Spleen (tissue), 11 donors: ENCODE measurements around the gene DAW1. TPM values are rescaled to one million over a fixed set of nuclear protein-coding genes. Genes with fewer than 3 reads are reported as not detected.

Experiments
- DNase-seq: peaks from one replicate; pipeline ENCODE4 v3.0.0-alpha.2; 2020
- H3K27ac ChIP-seq, 8 donors: fragments of 200-600 bp; sonication (generic) in 7 of 8; 1 replicate in 4 of 8; 2 replicates in 4 of 8; pipeline versions ENCODE4 v1.5.0 to v1.8.0; 2016 to 2021; ENCODE audit warnings: inconsistent platforms in 4 of 8, mild to moderate bottlenecking in 4 of 8, moderate library complexity in 1 of 8
- H3K27me3 ChIP-seq, 7 donors: fragments of 200-600 bp; sonication (generic) in 6 of 7; replicated peaks in 1 of 7; 1 replicate in 4 of 7; 2 replicates in 3 of 7; pipeline versions ENCODE4 v1.5.0 to v1.8.0; 2016 to 2021; ENCODE audit warnings: inconsistent platforms in 3 of 7, mild to moderate bottlenecking in 1 of 7
- H3K36me3 ChIP-seq, 6 donors: fragments of 200-600 bp; sonication (generic) in 5 of 6; 1 replicate in 4 of 6; 2 replicates in 2 of 6; pipeline versions ENCODE4 v1.5.0 to v1.8.0; 2016 to 2021; ENCODE audit warnings: inconsistent platforms in 2 of 6
- H3K4me1 ChIP-seq, 6 donors: fragments of 200-600 bp; sonication (generic) in 5 of 6; 1 replicate in 3 of 6; 2 replicates in 3 of 6; pipeline versions ENCODE4 v1.5.0 to v1.8.0; 2016 to 2021; ENCODE audit warnings: inconsistent platforms in 3 of 6
- H3K4me3 ChIP-seq, 8 donors: fragments of 200-600 bp; sonication (generic) in 7 of 8; 1 replicate in 4 of 8; 2 replicates in 4 of 8; pipeline versions ENCODE4 v1.5.0 to v1.8.0; 2016 to 2021; ENCODE audit warnings: inconsistent platforms in 4 of 8, mild to moderate bottlenecking in 4 of 8, moderate library complexity in 2 of 8
- H3K9me3 ChIP-seq, 8 donors: fragments of 200-600 bp; sonication (generic) in 7 of 8; 1 replicate in 4 of 8; 2 replicates in 4 of 8; pipeline versions ENCODE4 v1.5.0 to v1.8.0; 2016 to 2021; ENCODE audit warnings: inconsistent platforms in 4 of 8
- POLR2A ChIP-seq, 3 donors: fragments of 450-650 bp; IDR thresholded peaks; one replicate each; pipeline ENCODE4 v1.5.1; 2017; ENCODE audit warnings: antibody characterized with exemption in 3 of 3, mild to moderate bottlenecking in 1 of 3
- POLR2AphosphoS5 ChIP-seq, 3 donors: sonication (generic); formaldehyde crosslinking; IDR thresholded peaks; one replicate each; pipeline ENCODE4 v1.5.1; 2017; ENCODE audit warnings: antibody characterized with exemption in 3 of 3
- WGBS, 5 donors: extraction: QIAGEN DNeasy Blood & Tissue Kit in 3 of 5; methylation state at CpG; one replicate each; pipeline versions ENCODE4 v1.1.5 to v1.1.7; 2013 to 2018; 5-methylcytosine and 5-hydroxymethylcytosine counted together
- intact Hi-C: fragments of 100-400 bp; cut with DNase I; formaldehyde crosslinking; loops from one replicate; pipeline ENCODE4 v1.15.0; 2023; ENCODE audit warnings: low total_unique reads
- polyA plus RNA-seq, 3 donors: library from polyadenylated mRNA; stranded (reverse); fragments of 200-250 nt; gene quantifications; one replicate each; pipeline ENCODE4 v1.2.1, GENCODE V29; 2013
- total RNA-seq, 7 donors: library from RNA; depleted of rRNA in 3 of 7; stranded (reverse); fragments of >200 nt in 3 of 7; fragmentation: NEBNext Ultra II Directional in 4 of 7; extraction: Animal tissue kit (Norgen Biotek cat#: 25700) in 4 of 7; gene quantifications; one replicate each; pipeline versions ENCODE4 v1.1.0 to v1.2.1, GENCODE V29; 2016 to 2021
- TF ChIP-seq, protein P1 (sequence below), 11 experiments: fragments of 200-600 bp in 7 of 11; fragments of 450-650 bp in 4 of 11; sonication (generic) in 4 of 11; IDR thresholded peaks in 8 of 11; conservative IDR thresholded peaks in 3 of 11; 1 replicate in 7 of 11; 2 replicates in 4 of 11; pipeline versions ENCODE4 v1.4.0 to v1.8.0; 2016 to 2021; ENCODE audit warnings: antibody characterized with exemption in 11 of 11, inconsistent platforms in 4 of 11, mild to moderate bottlenecking in 1 of 11
- donor health status: healthy with polysubstance abuse.
- donor health status: DM: no; HTN: no; CAD: no; lungs with moderate emphysema.
- donor health status: DM: no; HTN: no; CAD: no.
- donor health status: Bipolar disorder and iron deficiency.
- donor health status: healthy.
- donor health status: DM: no; HTN: no; CAD: no.
- donor health status: DM: yes; HTN: yes; CAD: no.

DAW1 gene
- total and polyA plus RNA-seq, 10 donors = 2.2 TPM; not detected in 9

DNA sequence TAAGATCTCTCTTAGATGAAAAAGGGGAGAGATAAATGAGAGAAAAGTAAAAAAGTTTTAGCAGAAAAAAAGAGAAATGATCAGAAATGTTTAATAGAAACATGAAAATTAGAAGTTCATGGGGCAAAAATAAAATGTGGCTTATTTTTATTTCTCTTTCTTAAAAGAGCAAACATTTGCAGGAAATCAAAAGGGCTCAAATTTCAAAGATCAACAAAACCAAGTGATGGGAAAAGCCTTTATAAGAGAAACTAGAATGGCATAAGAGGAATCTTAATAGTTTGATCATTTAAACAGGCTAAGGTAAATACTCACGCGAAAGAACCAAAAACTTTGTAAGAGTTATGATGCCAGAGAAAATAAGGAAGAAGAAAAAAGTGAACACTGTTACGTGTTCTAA is 23.3 kb upstream of the DAW1 start:
- intact Hi-C loops = no loop called here
- Histone ChIP-seq H3K9me3 (no peaks in the 10 kb centered on the region), H3K4me3 (no peak overlapping the region), H3K27ac (peak overlapping the region in 1 of 8 donors; percentile 46), H3K36me3 (no peaks in the 10 kb centered on the region), H3K4me1 (no peaks in the 10 kb centered on the region), H3K27me3 (peaks cover 0 to 25% (median 0%) of the 10 kb centered on the region in 7 donors)
- no peak for TF ChIP-seq POLR2A (IDR thresholded peaks at IDR 0.05)
- TF ChIP-seq, protein P1, sequence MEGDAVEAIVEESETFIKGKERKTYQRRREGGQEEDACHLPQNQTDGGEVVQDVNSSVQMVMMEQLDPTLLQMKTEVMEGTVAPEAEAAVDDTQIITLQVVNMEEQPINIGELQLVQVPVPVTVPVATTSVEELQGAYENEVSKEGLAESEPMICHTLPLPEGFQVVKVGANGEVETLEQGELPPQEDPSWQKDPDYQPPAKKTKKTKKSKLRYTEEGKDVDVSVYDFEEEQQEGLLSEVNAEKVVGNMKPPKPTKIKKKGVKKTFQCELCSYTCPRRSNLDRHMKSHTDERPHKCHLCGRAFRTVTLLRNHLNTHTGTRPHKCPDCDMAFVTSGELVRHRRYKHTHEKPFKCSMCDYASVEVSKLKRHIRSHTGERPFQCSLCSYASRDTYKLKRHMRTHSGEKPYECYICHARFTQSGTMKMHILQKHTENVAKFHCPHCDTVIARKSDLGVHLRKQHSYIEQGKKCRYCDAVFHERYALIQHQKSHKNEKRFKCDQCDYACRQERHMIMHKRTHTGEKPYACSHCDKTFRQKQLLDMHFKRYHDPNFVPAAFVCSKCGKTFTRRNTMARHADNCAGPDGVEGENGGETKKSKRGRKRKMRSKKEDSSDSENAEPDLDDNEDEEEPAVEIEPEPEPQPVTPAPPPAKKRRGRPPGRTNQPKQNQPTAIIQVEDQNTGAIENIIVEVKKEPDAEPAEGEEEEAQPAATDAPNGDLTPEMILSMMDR (IDR thresholded peaks at IDR 0.05 in 8 of 11, conservative IDR thresholded peaks at IDR 0.05 in 3 of 11) = no peak
- no peak for TF ChIP-seq POLR2AphosphoS5 (IDR thresholded peaks at IDR 0.05)
- no peak for DNase-seq
- 48 to 89% (median 59%) methylated on average over 3 of the region's 3 CpGs for WGBS, 5 donors

- H3K36me3 ChIP-seq = no peaks in the 10 kb centered on the region
- no peaks in the 10 kb centered on the region for H3K4me1 ChIP-seq
- H3K27ac ChIP-seq = peak overlapping the region in 1 of 8 donors; percentile 46
- no peak overlapping the region for H3K4me3 ChIP-seq
- H3K27me3 ChIP-seq = peaks cover 0 to 29% (median 0%) of the 10 kb centered on the region in 7 donors
- intact Hi-C loops = no loop called here
- no peaks in the 10 kb centered on the region for H3K9me3 ChIP-seq
- DNase-seq = no peak
- WGBS, 5 donors = 68 to 80% (median 72%) methylated on average over 4 of the region's 4 CpGs
- TF ChIP-seq POLR2AphosphoS5 (IDR thresholded peaks at IDR 0.05) (no peak), POLR2A (IDR thresholded peaks at IDR 0.05) (no peak)
- TF ChIP-seq, protein P1 (IDR thresholded peaks at IDR 0.05 in 8 of 11, conservative IDR thresholded peaks at IDR 0.05 in 3 of 11) = no peak
Measured at GRCh38 chr2:227848586-227848985, 22.8 kb upstream of the DAW1 start.

- WGBS, 5 donors = 65 to 88% (median 72%) methylated on average over 1 of the region's 1 CpG
- Histone ChIP-seq H3K36me3 (no peaks in the 10 kb centered on the region), H3K27ac (no peak overlapping the region), H3K4me3 (no peak overlapping the region), H3K4me1 (no peaks in the 10 kb centered on the region), H3K9me3 (no peaks in the 10 kb centered on the region), H3K27me3 (peaks cover 0 to 36% (median 0%) of the 10 kb centered on the region in 7 donors)
- no peak for DNase-seq
- intact Hi-C loops = no loop called here
- no peak for TF ChIP-seq POLR2AphosphoS5 (IDR thresholded peaks at IDR 0.05)
- TF ChIP-seq POLR2A (IDR thresholded peaks at IDR 0.05) = no peak
- TF ChIP-seq, protein P1 (IDR thresholded peaks at IDR 0.05 in 8 of 11, conservative IDR thresholded peaks at IDR 0.05 in 3 of 11) = no peak
Measured at GRCh38 chr2:227849906-227850305, 21.5 kb upstream of the DAW1 start.

DNA sequence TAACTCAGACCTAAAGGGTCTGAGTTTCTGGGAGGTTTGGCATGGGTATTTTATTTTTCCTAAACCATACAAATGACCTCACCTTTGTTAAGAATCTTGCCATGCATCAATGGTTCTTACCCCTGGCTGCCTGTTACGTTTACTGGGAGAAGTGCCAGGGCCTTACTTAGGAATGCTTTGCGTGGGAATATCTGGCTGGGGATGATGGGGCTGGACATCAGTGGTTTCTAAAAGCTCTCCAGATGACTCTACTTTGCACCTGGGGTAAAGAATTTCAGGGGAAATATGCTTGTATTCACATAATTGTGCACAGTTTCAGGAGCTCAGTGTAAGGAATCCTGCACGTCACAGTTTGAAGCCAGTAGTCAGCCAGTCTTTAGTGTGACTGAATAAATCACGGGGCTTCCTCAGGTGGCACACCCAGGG is 18.2 kb upstream of the DAW1 start:
- Histone ChIP-seq H3K4me1 (no peaks in the 10 kb centered on the region), H3K27me3 (peaks cover 0 to 38% (median 0%) of the 10 kb centered on the region in 7 donors), H3K36me3 (no peaks in the 10 kb centered on the region), H3K4me3 (no peak overlapping the region), H3K27ac (no peak overlapping the region), H3K9me3 (no peaks in the 10 kb centered on the region)
- intact Hi-C loops = no loop called here
- DNase-seq = no peak
- 57 to 80% (median 76%) methylated on average over 4 of the region's 4 CpGs for WGBS, 5 donors
- TF ChIP-seq POLR2AphosphoS5 (IDR thresholded peaks at IDR 0.05) (no peak), POLR2A (IDR thresholded peaks at IDR 0.05) (no peak)
- TF ChIP-seq, protein P1 (IDR thresholded peaks at IDR 0.05 in 8 of 11, conservative IDR thresholded peaks at IDR 0.05 in 3 of 11) = no peak
